Cerebellar cortex (tissue), 1 donor: ENCODE results near the gene HOMER3.
"Not testable (repeated sequence)": the region's sequence is repeated elsewhere in the genome, so short reads cannot be mapped to it uniquely, and the experiment has no call there.

Experiments used
- DNase-seq: peaks from one replicate; pipeline ENCODE4 v3.0.0-alpha.2; 2015; ENCODE audit warnings: low spot score

The HOMER3 gene

DNA sequence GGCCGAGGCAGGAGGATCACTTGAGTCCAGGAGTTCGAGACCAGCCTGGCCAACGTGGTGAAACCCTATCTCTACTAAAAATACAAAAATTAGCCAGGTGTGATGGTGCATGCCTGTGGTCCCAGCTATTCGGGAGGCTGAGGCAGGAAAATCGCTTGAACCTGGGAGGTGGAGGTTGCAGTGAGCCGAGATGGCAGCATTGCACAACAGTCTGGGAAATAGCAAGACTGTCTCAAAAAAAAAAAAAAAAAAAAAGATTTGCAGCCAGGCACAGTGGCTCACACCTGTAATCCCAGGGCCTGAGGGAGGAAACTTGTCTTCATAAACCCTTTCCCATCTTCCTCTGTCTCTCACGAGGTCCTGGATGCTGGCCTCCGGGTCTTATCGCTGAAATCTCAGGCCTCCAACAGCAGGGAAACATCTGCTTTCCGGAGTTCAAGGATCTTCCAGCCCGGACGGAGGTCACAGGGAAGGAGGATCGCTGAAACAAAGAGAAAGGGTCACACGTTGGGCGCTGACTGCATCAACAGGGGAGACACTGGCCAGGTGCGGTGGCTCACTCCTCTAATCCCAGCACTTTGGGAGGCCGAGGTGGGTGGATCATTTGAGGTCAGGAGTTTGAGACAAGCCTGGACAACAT, 11.5 kb upstream of the HOMER3 start:
- DNase-seq: not testable (repeated sequence)

DNA sequence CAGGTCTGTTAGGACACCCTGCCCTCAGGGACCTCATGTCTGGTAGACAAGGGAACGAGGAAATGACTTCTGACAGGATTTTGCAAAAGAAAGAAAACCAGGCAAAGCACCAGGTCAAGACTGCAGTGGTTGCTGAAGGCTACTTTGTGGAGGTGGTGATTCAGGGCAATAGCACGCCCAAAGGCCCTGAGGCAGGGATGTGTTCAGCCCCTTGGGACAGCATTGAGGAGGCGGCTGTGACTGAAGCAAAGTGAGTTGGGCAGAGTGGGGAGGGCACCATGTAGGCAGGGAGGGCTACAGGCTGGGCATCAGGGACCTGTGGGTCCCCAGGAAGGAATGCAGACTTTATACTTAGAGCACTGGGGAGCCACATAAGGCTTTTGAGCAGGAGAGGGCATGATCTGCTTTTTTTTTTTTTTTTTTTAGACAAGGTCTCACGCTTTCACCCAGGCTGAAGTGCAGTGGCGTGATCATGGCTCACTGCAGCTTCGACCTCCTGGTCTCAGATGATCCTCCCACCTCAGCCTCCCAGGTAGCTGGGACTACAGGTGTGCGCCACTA, 10.8 kb upstream of the HOMER3 start:
- no peak for DNase-seq

DNA sequence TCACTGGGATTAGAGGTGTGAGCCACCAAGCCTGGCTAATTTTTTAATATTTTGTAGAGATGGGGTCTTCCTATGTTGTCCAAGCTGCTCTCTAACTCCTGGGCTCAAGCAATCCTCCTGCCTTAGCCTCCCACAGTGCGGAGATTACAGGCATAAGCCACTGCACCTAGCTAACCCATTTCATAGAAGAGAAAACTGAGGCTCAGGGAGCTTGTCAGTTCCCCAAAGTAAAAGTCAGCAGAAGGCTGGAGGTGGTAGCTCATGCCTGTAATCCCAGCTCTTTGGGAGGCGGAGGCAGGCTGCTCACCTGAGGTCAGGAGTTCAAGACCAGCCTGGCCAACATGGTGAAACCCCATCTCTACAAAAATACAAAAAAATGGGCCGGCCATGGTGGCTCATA, 8.8 kb upstream of the HOMER3 start:
- no peak for DNase-seq

DNA sequence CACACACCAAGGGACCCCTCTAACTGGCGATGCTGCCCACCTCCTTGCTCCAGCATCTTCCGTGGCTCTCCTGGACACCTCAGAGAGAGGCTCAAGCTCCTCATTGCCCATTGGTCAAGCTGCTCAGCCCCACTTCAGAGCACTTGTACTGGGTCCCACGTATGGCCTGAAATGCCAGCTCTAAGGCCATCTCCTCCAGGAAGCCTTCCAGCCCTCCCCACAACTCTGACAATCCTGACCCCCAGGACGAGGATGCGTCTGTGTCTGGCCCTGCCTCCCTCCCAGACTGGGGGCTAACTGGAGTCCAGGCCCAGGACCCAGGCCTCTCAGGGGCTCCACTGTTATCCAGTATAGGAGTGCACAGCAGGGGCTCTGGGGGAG, 7.9 kb upstream of the HOMER3 start:
- no peak for DNase-seq

DNA sequence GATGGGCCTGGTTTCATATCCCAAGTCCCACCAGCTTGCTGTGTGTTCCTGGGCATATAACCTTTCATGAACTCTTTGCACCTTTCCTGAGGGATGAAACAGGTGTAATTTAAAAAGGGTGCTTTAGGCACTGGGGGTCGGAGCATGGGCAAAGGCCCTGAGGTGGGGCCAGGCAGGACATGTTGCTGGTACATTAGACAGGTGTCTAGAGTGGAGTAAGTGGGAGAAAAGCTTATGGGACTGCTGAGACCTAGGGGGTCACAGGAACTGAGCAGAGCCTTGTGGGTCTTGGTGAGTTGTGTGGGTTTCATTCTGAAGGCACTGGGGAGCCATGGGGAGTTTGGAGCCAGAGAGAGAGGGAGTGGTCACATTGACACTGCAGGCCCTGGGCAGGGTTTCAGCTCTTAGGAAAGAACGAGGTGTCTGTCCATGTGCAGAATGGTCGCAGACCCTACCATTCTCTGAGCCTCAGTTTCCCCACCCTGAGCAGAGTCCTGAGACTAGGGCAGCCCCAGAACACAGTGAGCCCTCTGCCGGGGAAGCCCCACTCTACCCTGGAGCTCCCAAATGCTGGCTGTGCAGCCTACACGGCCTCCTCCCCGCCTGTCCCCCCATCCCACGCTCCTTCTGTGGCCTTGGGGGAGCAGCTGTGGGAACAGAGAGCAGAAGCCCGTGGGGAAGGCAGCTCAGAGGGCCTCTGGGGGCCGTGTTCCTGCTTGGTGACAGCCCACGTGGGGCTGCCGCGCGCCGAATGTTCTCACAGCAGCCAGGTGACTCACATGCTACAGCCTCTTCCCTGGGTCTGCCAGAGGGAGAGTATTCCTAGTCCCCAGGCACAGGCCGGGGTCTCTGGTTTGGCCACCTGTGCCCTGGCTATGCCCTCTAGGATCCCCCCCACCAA, 7.3 kb upstream of the HOMER3 start:
- DNase-seq: no peak

DNA sequence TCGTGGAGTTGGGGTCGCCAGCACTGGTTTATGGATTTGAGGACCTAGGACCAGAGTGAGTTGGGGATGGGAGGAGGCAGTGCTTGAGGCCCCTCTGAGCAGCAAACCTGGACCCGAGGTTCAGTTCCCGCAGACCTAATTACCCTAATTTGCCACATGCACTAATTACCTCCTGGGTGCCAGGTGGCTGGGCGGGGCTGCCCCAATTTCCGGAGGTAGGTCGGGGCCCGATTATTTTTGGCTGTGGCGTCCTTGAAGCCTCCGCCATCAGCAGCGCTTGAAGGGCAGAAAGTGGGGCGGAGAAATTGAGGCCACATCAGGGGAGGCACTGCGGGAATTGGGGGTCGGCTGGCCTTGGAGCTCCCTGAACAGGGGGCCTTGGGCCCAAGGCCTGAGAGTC, 5.9 kb upstream of the HOMER3 start:
- DNase-seq: no peak

DNA sequence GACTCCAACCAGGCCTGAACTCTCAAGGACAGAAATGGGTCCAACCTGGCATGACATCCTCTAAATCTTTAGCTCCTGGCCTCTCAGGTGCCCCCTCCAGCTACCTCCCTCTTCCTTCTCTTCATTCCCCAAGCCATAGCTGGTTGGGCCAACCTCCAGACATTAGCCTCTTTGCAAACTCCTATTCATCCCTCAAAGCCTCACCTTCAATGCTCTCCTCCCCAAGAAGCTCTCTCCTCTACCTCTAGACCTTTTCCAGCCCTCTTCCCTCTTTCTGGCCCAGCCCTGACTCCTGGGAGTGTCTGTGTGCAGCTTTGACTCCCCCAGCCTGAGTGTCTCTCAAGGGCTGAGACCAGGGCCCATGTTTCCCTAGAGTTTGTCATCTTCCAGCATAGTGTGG, 5.3 kb upstream of the HOMER3 start:
- no peak for DNase-seq

DNA sequence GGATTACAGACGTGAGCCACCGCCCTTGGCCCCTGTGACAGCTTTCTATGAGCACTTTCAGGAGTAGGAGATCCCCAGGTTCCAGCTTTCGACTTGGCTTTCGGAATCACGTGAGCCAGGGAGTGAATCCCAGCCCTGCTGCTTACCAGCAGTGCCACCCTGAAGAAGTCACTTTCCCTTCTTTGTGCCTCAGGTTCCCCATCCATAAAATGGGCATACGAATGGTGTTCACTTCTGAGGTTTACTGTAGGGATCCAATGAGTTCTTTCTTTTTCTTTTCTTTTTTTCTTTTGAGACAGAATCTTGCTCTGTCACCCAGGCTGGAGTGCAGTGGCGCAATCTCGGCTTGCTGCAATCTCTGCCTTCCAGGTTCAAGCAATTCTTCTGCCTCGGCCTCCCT, 4.3 kb upstream of the HOMER3 start:
- DNase-seq: no peak

DNA sequence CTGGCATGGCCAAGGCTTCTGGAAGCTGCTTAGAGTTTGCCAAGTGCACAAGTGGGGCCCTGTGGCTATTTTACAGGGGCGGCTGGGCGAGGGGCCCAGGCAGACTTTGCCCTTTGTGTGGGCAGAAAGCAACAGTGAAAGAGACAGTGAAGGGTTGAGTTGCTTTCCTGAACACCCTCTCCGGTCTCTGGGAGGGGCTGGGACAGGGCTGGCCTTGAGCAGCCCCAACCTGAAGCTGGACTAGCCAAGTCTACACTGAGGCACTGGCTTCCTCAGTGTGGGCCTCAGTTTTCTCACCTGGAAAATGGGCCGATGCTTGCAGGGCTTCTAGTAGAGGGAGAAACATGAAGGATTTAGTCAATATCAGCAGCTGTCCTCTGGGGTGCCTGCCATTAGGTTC, 2.4 kb upstream of the HOMER3 start:
- DNase-seq: no peak

DNA sequence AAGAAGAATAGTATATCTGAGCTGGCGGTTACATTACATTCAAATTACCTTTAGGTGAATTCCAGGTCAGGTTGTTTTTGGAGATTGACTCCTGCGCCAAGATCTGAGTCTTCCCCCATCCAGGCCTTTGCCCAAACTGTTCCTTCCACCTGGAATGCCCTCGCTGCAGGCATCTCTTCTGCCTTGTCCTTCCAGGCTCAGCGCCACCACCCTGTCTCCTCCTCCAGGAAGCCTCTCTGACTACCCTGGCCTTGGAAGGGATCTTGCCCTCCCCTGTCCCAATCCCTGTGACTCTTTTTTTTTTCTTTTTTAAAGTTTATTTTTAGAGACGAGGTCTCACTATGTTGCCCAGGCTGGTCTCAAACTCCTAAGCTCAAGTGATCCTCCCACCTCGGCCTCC, 1.7 kb upstream of the HOMER3 start:
- no peak for DNase-seq

DNA sequence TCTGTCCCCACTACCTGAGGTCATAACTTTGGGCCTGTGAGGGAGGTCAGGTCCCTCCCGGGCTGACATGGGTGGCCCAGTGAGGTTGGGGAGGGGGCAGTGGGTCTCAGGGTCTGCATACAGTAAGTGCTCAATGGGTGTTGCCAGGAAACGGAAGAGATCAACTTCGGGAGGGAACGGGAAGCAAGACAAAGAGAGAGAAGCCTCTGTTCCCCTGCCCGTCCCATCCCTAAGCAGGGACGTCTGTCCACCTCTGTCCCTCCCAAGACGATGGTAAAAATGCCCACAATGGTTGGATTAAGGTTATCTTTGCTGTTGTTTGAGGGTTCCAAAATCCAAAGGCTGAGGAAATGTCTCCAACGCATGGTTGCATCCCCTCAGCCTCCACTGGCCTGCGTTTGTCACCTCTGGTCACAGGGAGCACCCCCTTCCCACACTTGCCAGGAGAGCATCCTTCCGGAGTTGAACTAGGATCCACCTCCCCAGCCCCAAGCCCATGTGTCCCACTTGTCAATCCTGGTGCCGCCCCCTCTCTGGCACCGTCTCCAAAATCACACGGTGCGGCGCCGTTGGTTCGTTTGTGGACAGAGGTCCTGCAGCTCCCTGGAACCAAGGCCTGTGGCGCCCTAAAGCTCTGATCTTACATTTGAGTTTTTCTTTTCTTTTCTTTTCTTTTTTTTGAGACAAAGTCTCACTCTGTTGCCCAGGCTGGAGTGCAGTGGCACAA, 774 bp upstream of the HOMER3 start:
- no peak for DNase-seq

DNA sequence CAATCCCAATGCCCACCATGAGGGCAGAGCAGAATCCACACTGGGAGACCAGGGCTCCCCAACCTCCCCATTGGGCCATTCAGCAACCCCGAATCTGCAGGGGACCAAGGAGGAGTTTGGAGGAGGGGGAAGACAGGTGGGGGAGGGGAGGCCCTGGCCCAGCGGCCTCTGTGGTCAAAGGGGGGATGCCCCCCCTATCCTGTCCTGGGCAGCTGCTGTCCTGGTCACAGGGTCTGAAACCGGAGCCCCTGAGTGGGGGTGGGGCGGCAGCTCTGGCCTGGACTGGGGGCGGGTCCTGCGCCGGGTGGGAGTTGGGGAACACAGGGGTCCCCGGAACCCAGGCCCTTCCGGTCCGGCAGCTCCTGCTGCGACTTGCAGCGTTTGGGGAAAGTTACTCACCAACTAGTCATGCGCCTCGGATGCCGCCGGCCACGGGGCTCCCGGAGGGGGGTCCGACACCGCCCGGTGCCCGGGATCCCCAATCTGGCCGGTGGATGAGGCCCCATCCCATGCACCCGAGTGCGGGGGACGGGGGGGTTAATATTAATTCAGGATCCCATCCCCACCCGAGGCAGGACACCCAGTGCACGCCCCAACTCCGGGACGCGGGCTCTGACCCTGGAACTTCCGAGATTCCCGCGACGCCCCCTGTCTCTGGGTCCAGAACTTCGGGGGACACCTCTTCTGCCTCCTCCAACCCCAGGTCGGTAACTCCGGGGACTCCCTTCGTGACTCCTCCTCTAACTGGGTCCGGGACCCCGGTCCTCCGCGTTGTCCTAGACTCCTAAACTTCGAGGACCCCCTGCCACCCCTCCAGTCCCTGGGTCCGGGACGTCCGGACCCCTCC, 872 bp downstream of the HOMER3 start:
- no peak for DNase-seq

DNA sequence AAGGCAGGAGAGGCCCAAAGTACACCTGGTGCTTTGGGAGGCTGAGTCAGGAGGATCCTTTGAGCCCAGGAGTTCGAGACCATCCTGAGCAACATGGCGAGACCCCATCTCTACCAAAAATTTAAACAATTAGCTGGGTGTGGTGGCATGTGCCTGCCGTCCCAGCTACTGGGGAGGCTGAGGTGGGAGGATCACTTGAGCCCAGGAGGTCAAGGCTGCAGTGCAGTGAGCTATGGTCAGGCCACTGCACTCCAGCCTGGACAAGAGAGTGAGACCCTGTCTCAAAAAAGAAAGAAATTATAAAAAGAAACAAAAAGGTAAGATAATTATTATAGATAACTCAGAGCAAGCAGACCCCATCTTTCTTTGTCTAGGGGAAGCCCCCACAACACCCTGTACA, 1.9 kb downstream of the HOMER3 start:
- DNase-seq: no peak

DNA sequence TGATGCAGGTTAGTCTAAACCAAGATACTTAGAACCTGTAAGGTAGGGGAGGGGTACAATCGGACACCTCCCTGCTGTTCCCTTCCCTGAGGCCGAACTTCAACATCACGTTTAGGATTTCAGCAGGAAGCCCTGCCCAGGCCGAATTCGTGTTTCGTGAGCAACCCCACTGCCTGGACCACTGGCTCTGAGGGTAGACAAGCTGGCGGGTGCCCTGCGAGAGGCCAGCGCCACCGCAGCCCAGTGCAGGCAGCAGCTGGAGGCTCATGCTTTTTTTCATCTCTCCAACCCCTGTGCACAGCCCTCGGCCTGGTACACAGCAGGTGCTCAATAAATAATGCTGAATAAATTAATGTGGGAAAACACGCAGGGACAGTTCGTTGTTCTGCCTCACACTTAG, 7.7 kb downstream of the HOMER3 start:
- DNase-seq: no peak

DNA sequence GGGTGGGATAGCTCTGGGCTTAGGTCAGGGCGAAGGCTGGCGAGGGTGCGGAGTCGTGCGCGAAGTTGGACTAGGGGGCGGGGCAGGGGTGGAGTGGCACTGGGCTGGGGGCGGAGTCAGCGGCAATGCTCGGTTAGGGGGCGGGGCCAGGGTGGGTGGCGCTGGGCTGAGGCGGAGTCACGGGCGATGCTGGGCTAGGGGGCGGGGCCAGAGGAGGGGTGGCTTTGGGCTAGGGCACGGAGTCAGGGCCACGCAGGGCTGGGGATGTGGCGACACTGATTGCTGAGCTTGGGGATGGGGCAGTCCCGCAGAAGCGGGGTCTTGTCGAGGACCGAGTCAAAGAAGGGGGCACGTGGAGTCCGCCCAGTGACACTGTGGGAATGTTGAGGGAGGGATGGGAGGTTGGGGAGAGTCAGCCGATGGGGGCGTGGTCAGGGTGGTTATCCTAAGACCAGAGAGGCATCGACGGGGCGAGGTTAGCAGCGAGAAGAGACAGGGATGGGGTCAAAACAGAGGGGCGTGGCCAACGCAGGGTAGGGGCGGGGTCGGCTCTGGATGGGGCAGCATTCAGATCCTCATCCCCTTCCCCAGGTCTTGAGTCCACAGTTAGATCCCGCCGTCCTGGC, 8.7 kb downstream of the HOMER3 start:
- peak; percentile 73 for DNase-seq

DNA sequence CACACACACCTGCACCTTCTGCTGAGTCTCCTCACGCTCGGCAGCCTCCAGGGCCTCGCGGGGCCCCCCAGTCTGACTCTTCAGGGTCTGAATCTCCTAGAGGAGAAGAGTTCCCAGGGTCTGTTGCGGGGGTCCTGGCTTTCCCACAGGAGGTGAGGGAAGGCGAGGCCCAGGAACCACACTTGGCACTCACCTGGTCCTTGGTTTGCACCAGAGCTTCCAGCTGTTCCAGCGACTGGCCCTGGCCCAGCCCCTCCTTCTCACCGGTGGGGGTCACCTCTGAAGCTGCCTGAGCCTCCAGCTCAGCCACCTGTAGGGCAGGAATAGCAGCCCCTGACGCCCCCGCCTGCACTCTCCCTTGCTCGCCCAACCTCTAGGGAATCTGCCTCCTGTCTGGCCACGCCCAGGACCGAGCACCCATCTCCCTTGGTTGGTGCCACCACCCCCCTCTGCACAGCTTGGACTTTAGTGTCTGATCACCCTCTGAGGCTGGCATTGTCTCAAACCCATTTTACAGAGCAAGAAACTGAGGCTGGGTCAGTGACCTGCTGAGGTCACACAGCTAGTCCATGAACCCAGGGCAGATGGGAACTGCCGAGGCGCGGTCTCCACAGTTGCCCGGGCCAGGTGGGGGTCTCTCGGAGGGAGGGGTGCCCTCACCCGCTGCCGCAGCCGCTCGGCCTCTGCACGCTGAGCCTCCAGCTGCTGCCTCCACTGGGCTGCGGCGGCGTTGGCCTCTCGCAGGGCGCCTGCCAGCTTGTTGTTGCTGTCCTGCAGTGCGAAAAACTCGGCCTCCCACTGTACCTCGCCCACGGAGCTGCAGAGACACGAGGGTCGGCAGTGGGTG, 9.5 kb downstream of the HOMER3 start:
- no peak for DNase-seq

DNA sequence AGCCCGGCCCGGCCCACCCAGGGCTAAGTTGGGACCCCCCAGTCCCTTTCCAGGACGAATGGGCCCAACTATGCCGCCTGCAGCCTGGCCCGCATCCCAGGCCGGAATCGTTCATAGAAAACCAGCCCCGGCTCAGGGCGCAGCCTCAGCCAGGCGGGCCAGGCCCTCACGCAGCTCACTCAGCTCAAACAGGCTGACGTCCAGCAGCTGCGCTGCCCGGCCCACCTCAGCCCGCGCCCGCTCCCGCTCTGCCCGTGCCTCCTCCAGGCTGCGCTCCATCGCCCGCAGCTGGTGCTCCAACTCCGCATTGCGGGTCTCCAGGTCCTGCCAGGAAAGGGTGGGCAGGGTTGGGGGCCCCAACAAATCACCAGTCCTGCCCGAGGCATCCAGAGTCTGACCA, 11.7 kb downstream of the HOMER3 start:
- no peak for DNase-seq

DNA sequence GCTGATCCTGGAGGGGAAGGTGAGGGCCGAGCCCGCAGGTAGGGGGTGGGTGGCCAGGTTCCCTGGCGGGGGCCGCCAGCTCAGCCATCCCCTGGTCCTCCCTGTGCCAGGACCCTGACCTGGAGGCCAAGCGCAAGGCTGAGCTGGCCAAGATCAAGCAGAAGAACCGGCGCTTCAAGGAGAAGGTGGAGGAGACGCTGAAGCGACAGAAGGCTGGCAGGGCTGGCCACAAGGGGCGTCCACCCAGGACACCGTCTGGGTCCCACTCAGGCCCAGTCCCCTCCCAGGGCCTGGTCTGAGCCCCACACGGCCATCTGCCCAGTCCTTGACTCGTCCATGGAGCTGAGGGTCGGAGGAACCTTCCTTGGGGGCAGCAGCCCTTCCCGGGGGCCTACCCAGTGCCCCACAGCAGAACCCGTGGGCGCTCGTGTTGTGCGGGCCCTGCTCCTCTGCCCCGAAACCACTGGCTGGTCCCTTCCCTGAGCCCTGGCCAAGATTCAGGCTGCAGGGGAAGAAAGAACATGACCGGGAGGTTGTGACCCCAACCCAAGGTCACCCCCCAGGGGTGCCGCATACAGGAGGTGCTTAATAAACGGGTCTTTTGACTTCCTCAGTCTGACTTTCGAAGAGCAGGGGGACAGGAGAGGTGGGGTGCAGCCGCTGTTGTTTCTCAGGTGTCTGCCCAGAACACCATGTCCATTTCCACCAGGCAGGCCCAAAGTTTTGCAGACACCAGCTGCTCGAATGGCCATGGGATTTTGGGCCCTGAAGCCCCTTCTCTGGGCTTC, 12.8 kb downstream of the HOMER3 start:
- DNase-seq: no peak

DNA sequence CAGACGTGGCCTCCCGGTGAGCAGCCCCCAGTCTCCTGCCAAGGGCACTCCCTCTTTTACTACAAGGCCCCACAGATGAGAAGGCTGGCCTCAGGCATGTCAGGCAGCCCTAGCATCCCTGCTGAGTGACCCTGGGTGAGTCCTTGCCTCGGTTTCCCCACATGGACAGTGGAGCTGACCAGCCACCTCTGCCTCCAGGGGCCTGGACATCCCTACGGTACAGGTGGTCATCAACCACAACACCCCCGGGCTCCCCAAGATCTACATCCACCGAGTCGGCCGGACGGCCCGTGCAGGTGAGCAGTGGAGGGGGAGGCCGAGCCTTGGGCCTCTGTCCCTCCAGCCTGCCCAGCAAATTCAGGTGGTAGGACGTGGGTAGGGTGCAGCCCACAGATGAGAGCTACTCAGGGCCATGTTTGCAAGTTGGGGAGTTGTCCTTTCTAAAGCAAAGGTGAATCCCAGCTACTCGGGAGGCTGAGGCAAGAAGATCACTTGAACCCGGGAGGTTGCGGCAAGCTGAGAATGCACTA, 16.3 kb downstream of the HOMER3 start:
- DNase-seq: no peak
